Skeletal muscle tissue (tissue), 2 donors: ENCODE data around the gene ADGRB2. TPM values are rescaled to one million over a fixed set of nuclear protein-coding genes. Genes with fewer than 3 reads are reported as not detected.

Experiments
- small RNA-seq: library from RNA; depleted of rRNA; stranded (forward); fragments of <200 nt; gene quantifications from one replicate; pipeline ENCODE3, GENCODE V24; 2014
- total RNA-seq: library from RNA; depleted of rRNA; stranded (reverse); fragments of >200 nt; gene quantifications from one replicate; pipeline ENCODE4 v1.2.3, GENCODE V29; 2014

ADGRB2 gene
- total RNA-seq, 1 donor from 2014 or later: 6.3 TPM

Small RNA genes within 50 kb of the gene (small RNA-seq; reads per million reads assigned to genes)
- not detected for gene MIR4254

Other genes starting within 250 kb of the ADGRB2 start
- gene TINAGL1, start 187.8 kb downstream of the ADGRB2 start, total RNA-seq: 17.2 TPM
- not detected for gene HCRTR1, start 146.7 kb downstream of the ADGRB2 start, total RNA-seq
- 44.9 TPM for gene PEF1, start 119.5 kb downstream of the ADGRB2 start, total RNA-seq
- gene COL16A1, start 60.3 kb downstream of the ADGRB2 start, total RNA-seq: 91.9 TPM
- gene SPOCD1, start 51.7 kb upstream of the ADGRB2 start, total RNA-seq: not detected
- 457 TPM for gene PTP4A2, start 174.0 kb upstream of the ADGRB2 start, total RNA-seq
- 48.5 TPM for gene KHDRBS1, start 249.5 kb upstream of the ADGRB2 start, total RNA-seq